ENCODE measurements around the gene SLC25A46. TPM values are rescaled to one million over a fixed set of nuclear protein-coding genes. Genes with fewer than 3 reads are reported as not detected.

Gene SLC25A46
- total and polyA plus RNA-seq, 2 donors, result 28.4 to 47.3 TPM

Other genes starting within 250 kb of the SLC25A46 start
- 2.0 TPM for gene TMEM232, start 12.3 kb upstream of the SLC25A46 start, total RNA-seq
- 2.3 TPM for gene TMEM232, start 12.3 kb upstream of the SLC25A46 start, polyA plus RNA-seq